Transverse colon (tissue), 4 donors: ENCODE results near the gene MIR17HG.

Source experiments
- CTCF ChIP-seq, 5 experiments: fragments of 200-600 bp in 3 of 5; fragments of 450-650 bp in 2 of 5; sonication (generic) in 3 of 5; IDR thresholded peaks; 1 replicate in 2 of 5; 2 replicates in 3 of 5; pipeline ENCODE4 v1.5.1; 2016 to 2017; ENCODE audit warnings: antibody characterized with exemption in 5 of 5, inconsistent platforms in 3 of 5, mild to moderate bottlenecking in 2 of 5, moderate library complexity in 1 of 5
- EP300 ChIP-seq: sonication (generic); formaldehyde crosslinking; IDR thresholded peaks from one replicate; pipeline ENCODE4 v1.6.1; 2017; ENCODE audit warnings: antibody characterized with exemption, low read depth
- POLR2A ChIP-seq: fragments of 450-650 bp; IDR thresholded peaks from one replicate; pipeline ENCODE4 v1.6.1; 2016; ENCODE audit warnings: antibody characterized with exemption, mild to moderate bottlenecking, moderate library complexity
- POLR2AphosphoS5 ChIP-seq, 3 donors: sonication (generic); formaldehyde crosslinking; IDR thresholded peaks; one replicate each; pipeline ENCODE4 v1.6.1; 2016; ENCODE audit warnings: antibody characterized with exemption in 3 of 3

GRCh38 chr13:91351123-91351522, 3.6 kb downstream of the MIR17HG start:
- TF ChIP-seq CTCF (IDR thresholded peaks at IDR 0.05) (no peak), POLR2AphosphoS5 (IDR thresholded peaks at IDR 0.05) (no peak), POLR2A (no peak), EP300 (no peak)
